Mammary epithelial cell (primary cell): Measurements from ENCODE around the gene GMPS.

Source experiments
- EZH2 ChIP-seq: IDR thresholded peaks from 2 replicates; pipeline ENCODE4 v1.6.1; 2012; ENCODE audit warnings: low read length, inconsistent platforms, borderline replicate concordance
- TF ChIP-seq, protein P1 (sequence below), 2 donors: IDR thresholded peaks in 1 of 2; conservative IDR thresholded peaks in 1 of 2; 2 replicates each; pipeline ENCODE4 v1.5.1; 2011 to 2012; ENCODE audit warnings: inconsistent platforms in 2 of 2, low read length in 2 of 2, mild to moderate bottlenecking in 2 of 2, control low read depth in 1 of 2, low read depth in 1 of 2; ENCODE audit not compliant: insufficient read depth in 1 of 2; ENCODE audit errors: extremely low read depth in 1 of 2

DNA sequence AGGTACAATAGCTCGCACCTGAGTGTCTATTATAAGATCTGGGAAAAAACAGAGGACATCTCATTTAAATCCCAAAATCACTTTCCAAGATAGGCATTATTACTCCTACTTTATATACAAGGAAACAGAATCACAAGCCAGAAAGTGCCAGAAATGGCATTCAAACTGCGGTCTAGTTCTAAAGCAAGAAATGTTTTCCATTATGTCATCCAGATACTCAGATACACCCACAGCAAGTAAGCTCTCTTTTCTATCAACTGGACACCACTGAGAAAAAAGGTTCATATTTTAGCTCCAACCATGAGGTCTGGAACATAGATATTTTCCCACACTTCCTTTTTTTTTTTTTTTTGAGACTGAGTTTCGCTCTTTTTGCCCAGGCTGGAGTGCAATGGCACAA, 24.3 kb upstream of the GMPS start:
- TF ChIP-seq, protein P1, sequence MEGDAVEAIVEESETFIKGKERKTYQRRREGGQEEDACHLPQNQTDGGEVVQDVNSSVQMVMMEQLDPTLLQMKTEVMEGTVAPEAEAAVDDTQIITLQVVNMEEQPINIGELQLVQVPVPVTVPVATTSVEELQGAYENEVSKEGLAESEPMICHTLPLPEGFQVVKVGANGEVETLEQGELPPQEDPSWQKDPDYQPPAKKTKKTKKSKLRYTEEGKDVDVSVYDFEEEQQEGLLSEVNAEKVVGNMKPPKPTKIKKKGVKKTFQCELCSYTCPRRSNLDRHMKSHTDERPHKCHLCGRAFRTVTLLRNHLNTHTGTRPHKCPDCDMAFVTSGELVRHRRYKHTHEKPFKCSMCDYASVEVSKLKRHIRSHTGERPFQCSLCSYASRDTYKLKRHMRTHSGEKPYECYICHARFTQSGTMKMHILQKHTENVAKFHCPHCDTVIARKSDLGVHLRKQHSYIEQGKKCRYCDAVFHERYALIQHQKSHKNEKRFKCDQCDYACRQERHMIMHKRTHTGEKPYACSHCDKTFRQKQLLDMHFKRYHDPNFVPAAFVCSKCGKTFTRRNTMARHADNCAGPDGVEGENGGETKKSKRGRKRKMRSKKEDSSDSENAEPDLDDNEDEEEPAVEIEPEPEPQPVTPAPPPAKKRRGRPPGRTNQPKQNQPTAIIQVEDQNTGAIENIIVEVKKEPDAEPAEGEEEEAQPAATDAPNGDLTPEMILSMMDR (conservative IDR thresholded peaks at IDR 0.05 in 1 of 2, IDR thresholded peaks at IDR 0.05 in 1 of 2; ENCODE audit: extremely low read depth in 1 of 2, insufficient read depth in 1 of 2, low read depth in 1 of 2, low read length in 2 of 2) = no peak
- no peak for TF ChIP-seq EZH2
